Mucosa of stomach (tissue), 1 donor: Measurements from ENCODE around the gene ABHD12.

Experiments used
- H3K27me3 ChIP-seq: one replicate; pipeline ENCODE4 v1.7.0; 2013; ENCODE audit warnings: mild to moderate bottlenecking, low read length; ENCODE audit not compliant: control insufficient read depth, insufficient read depth
- H3K36me3 ChIP-seq: one replicate; pipeline ENCODE4 v1.7.0; 2013; ENCODE audit warnings: low read length; ENCODE audit not compliant: control insufficient read depth, insufficient read depth
- H3K4me1 ChIP-seq: one replicate; pipeline ENCODE4 v1.7.0; 2013; ENCODE audit warnings: mild to moderate bottlenecking, low read length; ENCODE audit not compliant: control insufficient read depth, insufficient read depth
- H3K4me3 ChIP-seq: one replicate; pipeline ENCODE4 v1.7.0; 2013; ENCODE audit warnings: low read length
- H3K9ac ChIP-seq: one replicate; pipeline ENCODE4 v1.7.0; 2013; ENCODE audit warnings: mild to moderate bottlenecking, low read length, moderate library complexity
- H3K9me3 ChIP-seq: one replicate; pipeline ENCODE4 v1.7.0; 2013; ENCODE audit warnings: mild to moderate bottlenecking, low read length, moderate library complexity; ENCODE audit not compliant: control insufficient read depth
- donor health status: Pancreatic carcinoma.

ABHD12 gene

GRCh38 chr20:25399037-25399430 lies 8.4 kb upstream of the ABHD12 start:
- no peaks in the 10 kb centered on the region for H3K4me1 ChIP-seq
- H3K4me3 ChIP-seq = no peak overlapping the region
- peaks cover 9% of the 10 kb centered on the region for H3K9me3 ChIP-seq
- no peak overlapping the region for H3K9ac ChIP-seq
- no peaks in the 10 kb centered on the region for H3K36me3 ChIP-seq
- peaks cover 4% of the 10 kb centered on the region for H3K27me3 ChIP-seq

GRCh38 chr20:25398376-25399036 lies 7.9 kb upstream of the ABHD12 start:
- no peaks in the 10 kb centered on the region for H3K4me1 ChIP-seq
- H3K9ac ChIP-seq = no peak overlapping the region
- no peaks in the 10 kb centered on the region for H3K36me3 ChIP-seq
- no peak overlapping the region for H3K4me3 ChIP-seq
- peaks cover 6% of the 10 kb centered on the region for H3K9me3 ChIP-seq
- peaks cover 4% of the 10 kb centered on the region for H3K27me3 ChIP-seq

GRCh38 chr20:25397821-25398220 lies 7.2 kb upstream of the ABHD12 start:
- H3K9me3 ChIP-seq = no peaks in the 10 kb centered on the region
- H3K4me3 ChIP-seq = no peak overlapping the region
- H3K9ac ChIP-seq = no peak overlapping the region
- H3K4me1 ChIP-seq = no peaks in the 10 kb centered on the region
- no peaks in the 10 kb centered on the region for H3K36me3 ChIP-seq
- peaks cover 4% of the 10 kb centered on the region for H3K27me3 ChIP-seq

GRCh38 chr20:25397096-25397495 lies 6.5 kb upstream of the ABHD12 start:
- Histone ChIP-seq H3K9ac (no peak overlapping the region), H3K27me3 (peaks cover 4% of the 10 kb centered on the region), H3K9me3 (no peaks in the 10 kb centered on the region), H3K4me3 (no peak overlapping the region), H3K36me3 (no peaks in the 10 kb centered on the region), H3K4me1 (no peaks in the 10 kb centered on the region)

GRCh38 chr20:25394996-25395395 lies 4.4 kb upstream of the ABHD12 start:
- no peak overlapping the region for H3K4me3 ChIP-seq
- H3K9me3 ChIP-seq = no peaks in the 10 kb centered on the region
- peaks cover under 1% of the 10 kb centered on the region for H3K27me3 ChIP-seq
- H3K9ac ChIP-seq = no peak overlapping the region
- no peaks in the 10 kb centered on the region for H3K36me3 ChIP-seq
- peaks cover 5% of the 10 kb centered on the region for H3K4me1 ChIP-seq

GRCh38 chr20:25394276-25394675 lies 3.6 kb upstream of the ABHD12 start:
- H3K4me3 ChIP-seq = no peak overlapping the region
- no peak overlapping the region for H3K9ac ChIP-seq
- peaks cover 5% of the 10 kb centered on the region for H3K4me1 ChIP-seq
- no peaks in the 10 kb centered on the region for H3K27me3 ChIP-seq
- no peaks in the 10 kb centered on the region for H3K9me3 ChIP-seq
- H3K36me3 ChIP-seq = no peaks in the 10 kb centered on the region

- Histone ChIP-seq H3K9me3 (no peaks in the 10 kb centered on the region), H3K4me1 (peaks cover 8% of the 10 kb centered on the region), H3K27me3 (no peaks in the 10 kb centered on the region), H3K9ac (peak overlapping the region; percentile 84), H3K4me3 (peak overlapping the region; percentile 77), H3K36me3 (no peaks in the 10 kb centered on the region)
These were observed 637 bp downstream of the ABHD12 start for GRCh38 chr20:25389858-25390537.

GRCh38 chr20:25389401-25389857 lies 1.2 kb downstream of the ABHD12 start:
- Histone ChIP-seq H3K4me1 (peaks cover 12% of the 10 kb centered on the region), H3K27me3 (no peaks in the 10 kb centered on the region), H3K4me3 (peak overlapping the region; percentile 77), H3K9me3 (no peaks in the 10 kb centered on the region), H3K9ac (peak overlapping the region; percentile 84), H3K36me3 (no peaks in the 10 kb centered on the region)

GRCh38 chr20:25382704-25383370 lies 7.8 kb downstream of the ABHD12 start:
- peaks cover 20% of the 10 kb centered on the region for H3K4me1 ChIP-seq
- peaks cover 5% of the 10 kb centered on the region for H3K36me3 ChIP-seq
- H3K4me3 ChIP-seq = no peak overlapping the region
- H3K27me3 ChIP-seq = no peaks in the 10 kb centered on the region
- H3K9me3 ChIP-seq = no peaks in the 10 kb centered on the region
- H3K9ac ChIP-seq = no peak overlapping the region

GRCh38 chr20:25380945-25381614 lies 9.6 kb downstream of the ABHD12 start:
- H3K36me3 ChIP-seq = peaks cover 5% of the 10 kb centered on the region
- no peaks in the 10 kb centered on the region for H3K27me3 ChIP-seq
- no peaks in the 10 kb centered on the region for H3K9me3 ChIP-seq
- peaks cover 23% of the 10 kb centered on the region for H3K4me1 ChIP-seq
- H3K9ac ChIP-seq = no peak overlapping the region
- H3K4me3 ChIP-seq = no peak overlapping the region

GRCh38 chr20:25378884-25379733 lies 11.5 kb downstream of the ABHD12 start:
- Histone ChIP-seq H3K4me3 (no peak overlapping the region), H3K9me3 (no peaks in the 10 kb centered on the region), H3K36me3 (peaks cover 5% of the 10 kb centered on the region), H3K9ac (no peak overlapping the region), H3K27me3 (no peaks in the 10 kb centered on the region), H3K4me1 (peaks cover 15% of the 10 kb centered on the region)
